ENCODE data around the gene TMEM145. TPM values are rescaled to one million over a fixed set of nuclear protein-coding genes. Genes with fewer than 3 reads are reported as not detected.

The TMEM145 gene
- total and polyA plus RNA-seq, 5 donors from 2014 or later: not detected

- Mint-ChIP-seq H3K4me1 (peaks cover 0 to 31% (median 16%) of the 10 kb centered on the region in 4 donors), H3K36me3 (peaks cover 5% of the 10 kb centered on the region), H3K27ac (no peak overlapping the region), H3K9me3 (no peaks in the 10 kb centered on the region), H3K27me3 (peaks cover 5% of the 10 kb centered on the region), H3K4me3 (peak overlapping the region in 2 of 4 donors; percentile 13 to 54)
- Histone ChIP-seq H3K4me1 (ENCODE audit: control insufficient read depth, insufficient read depth, low read length, poor library complexity, severe bottlenecking) (peaks cover 24% of the 10 kb centered on the region), H3K9me3 (ENCODE audit: control insufficient read depth in 2 of 2, low read length in 2 of 2) (no peaks in the 10 kb centered on the region), H3K36me3 (ENCODE audit: control insufficient read depth, insufficient read depth, low read length) (peaks cover 39% of the 10 kb centered on the region), H3K27ac (ENCODE audit: insufficient read depth, low read length, poor library complexity, severe bottlenecking) (no peak overlapping the region), H3K27me3 (ENCODE audit: control insufficient read depth, insufficient read depth, low read length) (no peaks in the 10 kb centered on the region), H3K4me3 (ENCODE audit: low read depth, low read length) (no peak overlapping the region)
- ATAC-seq (ENCODE audit: low read depth in 2 of 2): no peak
- DNase-seq: no peak
These were observed 25.3 kb upstream of the TMEM145 start for GRCh38 chr19:42287827-42288107.

DNA sequence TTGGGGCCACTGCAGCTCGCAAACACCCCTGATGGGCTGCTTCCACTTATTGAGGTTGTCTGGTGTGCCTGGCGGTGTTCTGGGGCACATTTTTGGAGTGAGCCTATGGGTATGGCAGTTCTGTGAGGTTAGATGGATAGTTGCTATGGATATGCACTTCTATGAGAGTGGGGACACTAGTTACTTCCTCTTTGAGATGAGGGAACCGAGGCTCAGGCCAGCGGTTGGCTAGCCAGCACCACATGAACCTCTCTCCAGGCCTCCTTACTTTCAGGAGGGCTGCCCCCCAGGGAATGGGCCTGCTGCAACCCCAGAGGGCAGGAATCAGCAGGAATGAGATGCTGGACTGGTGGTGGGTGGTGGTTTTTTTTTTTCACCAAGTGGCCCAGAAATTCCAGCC is 24.7 kb upstream of the TMEM145 start:
- DNase-seq: no peak
- no peaks in the 10 kb centered on the region for H3K27me3 ChIP-seq (ENCODE audit: control insufficient read depth, insufficient read depth, low read length)
- H3K4me3 Mint-ChIP-seq: peak overlapping the region in 1 of 4 donors; percentile 54
- H3K9me3 ChIP-seq (ENCODE audit: control insufficient read depth in 2 of 2, low read length in 2 of 2): no peaks in the 10 kb centered on the region
- no peak overlapping the region for H3K4me3 ChIP-seq (ENCODE audit: low read depth, low read length)
- no peaks in the 10 kb centered on the region for H3K9me3 Mint-ChIP-seq
- ATAC-seq (ENCODE audit: low read depth in 2 of 2): no peak
- no peak overlapping the region for H3K27ac ChIP-seq (ENCODE audit: insufficient read depth, low read length, poor library complexity, severe bottlenecking)
- peaks cover 0 to 33% (median 16%) of the 10 kb centered on the region in 4 donors for H3K4me1 Mint-ChIP-seq
- H3K36me3 Mint-ChIP-seq: peaks cover 5% of the 10 kb centered on the region
- H3K4me1 ChIP-seq (ENCODE audit: control insufficient read depth, insufficient read depth, low read length, poor library complexity, severe bottlenecking): peaks cover 18% of the 10 kb centered on the region
- no peak overlapping the region for H3K27ac Mint-ChIP-seq
- peaks cover 43% of the 10 kb centered on the region for H3K36me3 ChIP-seq (ENCODE audit: control insufficient read depth, insufficient read depth, low read length)
- H3K27me3 Mint-ChIP-seq: peaks cover 5% of the 10 kb centered on the region

DNA sequence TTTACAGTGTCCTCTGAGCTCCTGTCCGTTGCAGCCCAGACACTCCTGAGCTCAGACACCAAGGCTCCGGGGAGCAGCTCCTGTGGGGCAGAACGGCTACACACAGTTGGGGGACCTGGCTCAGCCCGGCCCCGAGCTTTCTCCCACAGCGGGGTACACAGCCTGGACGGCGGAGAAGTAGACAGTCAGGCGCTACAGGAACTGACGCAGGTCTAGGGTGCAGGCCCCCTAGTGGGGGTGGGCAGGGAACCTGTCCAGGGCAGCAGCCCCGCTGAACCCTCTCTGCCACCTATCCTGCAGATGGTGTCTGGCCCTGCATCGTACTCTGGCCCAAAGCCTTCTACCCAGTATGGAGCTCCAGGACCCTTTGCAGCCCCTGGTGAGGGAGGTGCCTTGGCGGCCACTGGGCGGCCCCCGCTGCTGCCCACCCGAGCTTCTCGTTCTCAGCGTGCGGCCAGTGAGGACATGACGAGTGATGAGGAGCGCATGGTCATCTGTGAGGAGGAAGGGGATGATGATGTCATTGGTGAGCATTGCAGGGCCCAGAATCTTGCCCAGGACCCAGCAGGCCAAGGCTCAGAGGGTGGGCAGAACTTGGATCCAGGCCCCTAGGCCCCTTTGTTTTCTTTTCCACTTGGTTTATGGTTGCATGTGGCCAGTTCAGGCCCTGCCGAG is 24.1 kb upstream of the TMEM145 start:
- no peaks in the 10 kb centered on the region for H3K9me3 ChIP-seq (ENCODE audit: control insufficient read depth in 2 of 2, low read length in 2 of 2)
- H3K4me1 ChIP-seq (ENCODE audit: control insufficient read depth, insufficient read depth, low read length, poor library complexity, severe bottlenecking): peaks cover 17% of the 10 kb centered on the region
- H3K36me3 Mint-ChIP-seq: peaks cover 5% of the 10 kb centered on the region
- DNase-seq: no peak
- ATAC-seq (ENCODE audit: low read depth in 2 of 2): no peak
- H3K27ac Mint-ChIP-seq: no peak overlapping the region
- H3K4me1 Mint-ChIP-seq: peaks cover 0 to 34% (median 16%) of the 10 kb centered on the region in 4 donors
- H3K36me3 ChIP-seq (ENCODE audit: control insufficient read depth, insufficient read depth, low read length): peaks cover 49% of the 10 kb centered on the region
- peaks cover 5% of the 10 kb centered on the region for H3K27me3 Mint-ChIP-seq
- no peak overlapping the region for H3K27ac ChIP-seq (ENCODE audit: insufficient read depth, low read length, poor library complexity, severe bottlenecking)
- no peaks in the 10 kb centered on the region for H3K9me3 Mint-ChIP-seq
- H3K4me3 ChIP-seq (ENCODE audit: low read depth, low read length): no peak overlapping the region
- no peaks in the 10 kb centered on the region for H3K27me3 ChIP-seq (ENCODE audit: control insufficient read depth, insufficient read depth, low read length)
- peak overlapping the region in 1 of 4 donors; percentile 27 for H3K4me3 Mint-ChIP-seq

DNA sequence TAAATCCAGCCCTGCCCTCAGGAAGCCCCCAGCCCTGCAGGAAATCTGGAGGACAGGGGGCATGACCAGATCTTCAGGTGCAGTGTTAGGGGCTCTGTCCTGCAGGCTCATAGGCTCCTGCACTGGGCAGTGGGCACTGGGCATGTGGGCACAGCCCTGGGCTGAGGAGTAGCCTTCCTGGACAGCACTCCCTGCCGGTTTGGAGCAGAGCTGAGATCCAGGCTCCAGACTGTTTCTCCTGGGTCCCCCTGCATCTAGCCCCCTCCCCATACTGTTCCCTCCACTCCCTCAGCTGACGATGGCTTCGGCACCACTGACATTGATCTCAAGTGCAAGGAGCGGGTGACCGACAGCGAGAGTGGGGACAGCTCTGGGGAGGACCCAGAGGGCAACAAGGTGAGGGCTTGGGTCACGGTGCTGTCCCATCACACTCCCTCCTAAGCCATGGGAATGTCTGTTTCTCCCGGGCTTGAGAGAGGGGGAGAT is 23.5 kb upstream of the TMEM145 start:
- no peak overlapping the region for H3K4me3 Mint-ChIP-seq
- H3K27ac Mint-ChIP-seq: no peak overlapping the region
- H3K9me3 Mint-ChIP-seq: no peaks in the 10 kb centered on the region
- H3K9me3 ChIP-seq (ENCODE audit: control insufficient read depth in 2 of 2, low read length in 2 of 2): no peaks in the 10 kb centered on the region
- H3K27ac ChIP-seq (ENCODE audit: insufficient read depth, low read length, poor library complexity, severe bottlenecking): no peak overlapping the region
- peaks cover 0 to 34% (median 15%) of the 10 kb centered on the region in 4 donors for H3K4me1 Mint-ChIP-seq
- ATAC-seq (ENCODE audit: low read depth in 2 of 2) (no peak), DNase-seq (no peak)
- H3K4me1 ChIP-seq (ENCODE audit: control insufficient read depth, insufficient read depth, low read length, poor library complexity, severe bottlenecking): peaks cover 15% of the 10 kb centered on the region
- H3K36me3 ChIP-seq (ENCODE audit: control insufficient read depth, insufficient read depth, low read length): peaks cover 54% of the 10 kb centered on the region
- H3K27me3 Mint-ChIP-seq: peaks cover 5% of the 10 kb centered on the region
- H3K4me3 ChIP-seq (ENCODE audit: low read depth, low read length): no peak overlapping the region
- H3K36me3 Mint-ChIP-seq: peaks cover 5% of the 10 kb centered on the region
- H3K27me3 ChIP-seq (ENCODE audit: control insufficient read depth, insufficient read depth, low read length): no peaks in the 10 kb centered on the region

DNA sequence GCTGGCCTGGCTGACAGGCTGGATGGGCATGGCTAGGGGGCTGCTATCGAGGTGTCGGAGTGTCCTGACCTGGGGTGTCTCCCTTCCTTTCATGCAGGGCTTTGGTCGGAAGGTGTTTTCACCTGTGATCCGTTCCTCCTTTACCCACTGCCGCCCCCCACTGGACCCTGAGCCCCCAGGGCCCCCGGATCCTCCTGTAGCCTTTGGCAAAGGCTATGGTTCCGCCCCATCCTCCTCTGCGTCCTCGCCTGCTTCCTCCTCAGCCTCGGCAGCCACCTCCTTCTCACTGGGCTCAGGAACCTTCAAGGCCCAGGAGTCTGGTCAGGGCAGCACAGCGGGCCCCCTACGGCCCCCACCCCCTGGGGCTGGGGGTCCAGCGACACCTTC is 23.0 kb upstream of the TMEM145 start:
- Histone ChIP-seq H3K4me3 (ENCODE audit: low read depth, low read length) (no peak overlapping the region), H3K4me1 (ENCODE audit: control insufficient read depth, insufficient read depth, low read length, poor library complexity, severe bottlenecking) (peaks cover 10% of the 10 kb centered on the region), H3K27ac (ENCODE audit: insufficient read depth, low read length, poor library complexity, severe bottlenecking) (no peak overlapping the region), H3K27me3 (ENCODE audit: control insufficient read depth, insufficient read depth, low read length) (no peaks in the 10 kb centered on the region), H3K36me3 (ENCODE audit: control insufficient read depth, insufficient read depth, low read length) (peaks cover 54% of the 10 kb centered on the region), H3K9me3 (ENCODE audit: control insufficient read depth in 2 of 2, low read length in 2 of 2) (no peaks in the 10 kb centered on the region)
- ATAC-seq (ENCODE audit: low read depth in 2 of 2) (no peak), DNase-seq (no peak)
- Mint-ChIP-seq H3K27ac (no peak overlapping the region), H3K4me3 (no peak overlapping the region), H3K36me3 (peaks cover 5% of the 10 kb centered on the region), H3K9me3 (no peaks in the 10 kb centered on the region), H3K27me3 (no peaks in the 10 kb centered on the region), H3K4me1 (peaks cover 0 to 29% (median 10%) of the 10 kb centered on the region in 4 donors)

DNA sequence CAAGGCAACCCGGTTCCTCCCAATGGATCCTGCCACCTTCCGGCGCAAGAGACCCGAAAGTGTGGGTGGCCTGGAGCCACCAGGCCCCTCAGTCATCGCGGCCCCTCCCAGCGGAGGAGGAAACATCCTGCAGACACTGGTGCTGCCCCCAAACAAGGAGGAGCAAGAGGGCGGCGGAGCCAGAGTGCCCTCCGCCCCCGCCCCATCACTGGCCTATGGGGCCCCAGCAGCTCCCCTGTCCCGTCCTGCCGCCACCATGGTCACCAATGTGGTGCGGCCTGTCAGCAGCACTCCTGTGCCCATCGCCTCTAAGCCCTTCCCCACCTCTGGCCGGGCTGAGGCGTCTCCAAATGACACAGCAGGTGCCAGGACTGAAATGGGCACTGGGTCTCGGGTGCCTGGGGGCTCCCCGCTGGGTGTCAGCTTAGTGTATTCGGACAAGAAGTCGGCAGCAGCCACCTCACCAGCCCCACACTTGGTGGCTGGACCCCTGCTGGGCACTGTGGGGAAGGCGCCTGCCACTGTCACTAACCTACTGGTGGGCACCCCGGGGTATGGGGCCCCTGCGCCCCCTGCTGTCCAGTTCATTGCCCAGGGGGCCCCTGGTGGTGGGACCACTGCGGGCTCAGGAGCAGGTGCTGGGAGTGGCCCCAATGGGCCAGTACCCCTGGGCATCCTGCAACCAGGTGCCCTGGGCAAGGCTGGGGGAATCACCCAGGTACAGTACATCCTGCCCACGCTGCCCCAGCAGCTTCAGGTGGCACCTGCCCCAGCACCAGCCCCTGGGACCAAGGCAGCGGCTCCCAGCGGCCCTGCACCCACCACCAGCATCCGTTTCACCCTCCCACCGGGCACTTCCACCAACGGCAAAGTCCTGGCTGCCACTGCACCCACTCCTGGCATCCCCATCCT is 22.3 kb upstream of the TMEM145 start:
- peaks cover 54% of the 10 kb centered on the region for H3K36me3 ChIP-seq (ENCODE audit: control insufficient read depth, insufficient read depth, low read length)
- no peak overlapping the region for H3K27ac ChIP-seq (ENCODE audit: insufficient read depth, low read length, poor library complexity, severe bottlenecking)
- H3K4me3 ChIP-seq (ENCODE audit: low read depth, low read length): no peak overlapping the region
- Mint-ChIP-seq H3K4me1 (peaks cover 0 to 24% (median 8%) of the 10 kb centered on the region in 4 donors), H3K27ac (no peak overlapping the region), H3K36me3 (peaks cover 5% of the 10 kb centered on the region), H3K4me3 (no peak overlapping the region), H3K9me3 (no peaks in the 10 kb centered on the region), H3K27me3 (no peaks in the 10 kb centered on the region)
- peak; percentile 70 to 78 for ATAC-seq (ENCODE audit: low read depth in 2 of 2)
- H3K27me3 ChIP-seq (ENCODE audit: control insufficient read depth, insufficient read depth, low read length): no peaks in the 10 kb centered on the region
- H3K9me3 ChIP-seq (ENCODE audit: control insufficient read depth in 2 of 2, low read length in 2 of 2): no peaks in the 10 kb centered on the region
- H3K4me1 ChIP-seq (ENCODE audit: control insufficient read depth, insufficient read depth, low read length, poor library complexity, severe bottlenecking): peaks cover 4% of the 10 kb centered on the region
- DNase-seq: peak; percentile 54 to 60 (median 55)

- Mint-ChIP-seq H3K27ac (peak overlapping the region in 2 of 3 donors; percentile 4 to 81), H3K4me1 (peaks cover 0 to 24% (median 8%) of the 10 kb centered on the region in 4 donors), H3K27me3 (no peaks in the 10 kb centered on the region), H3K36me3 (peaks cover 5% of the 10 kb centered on the region), H3K4me3 (no peak overlapping the region), H3K9me3 (no peaks in the 10 kb centered on the region)
- Histone ChIP-seq H3K4me1 (ENCODE audit: control insufficient read depth, insufficient read depth, low read length, poor library complexity, severe bottlenecking) (peaks cover 3% of the 10 kb centered on the region), H3K4me3 (ENCODE audit: low read depth, low read length) (no peak overlapping the region), H3K27ac (ENCODE audit: insufficient read depth, low read length, poor library complexity, severe bottlenecking) (no peak overlapping the region), H3K27me3 (ENCODE audit: control insufficient read depth, insufficient read depth, low read length) (no peaks in the 10 kb centered on the region), H3K9me3 (ENCODE audit: control insufficient read depth in 2 of 2, low read length in 2 of 2) (no peaks in the 10 kb centered on the region), H3K36me3 (ENCODE audit: control insufficient read depth, insufficient read depth, low read length) (peaks cover 54% of the 10 kb centered on the region)
- DNase-seq (no peak), ATAC-seq (ENCODE audit: low read depth in 2 of 2) (no peak)
These were observed 21.7 kb upstream of the TMEM145 start for GRCh38 chr19:42291435-42291810.
